Fibroblast of skin of scalp (primary cell): ENCODE data around the gene DFFB. TPM values are rescaled to one million over a fixed set of nuclear protein-coding genes. Genes with fewer than 3 reads are reported as not detected.
A peak's percentile ranks its signal among the peaks of the same experiment; 100 is the strongest.
"Not testable (repeated sequence)": the region's sequence is repeated elsewhere in the genome, so short reads cannot be mapped to it uniquely, and the experiment has no call there.

Source experiments
- DNase-seq: peaks from one replicate; pipeline ENCODE4 v3.0.0-alpha.2; 2013
- polyA plus RNA-seq, 2 experiments: library from polyadenylated mRNA; unstranded; fragments of 120-200 nt; gene quantifications; one replicate each; pipeline ENCODE4 v1.2.1, GENCODE V29; 2013; ENCODE audit not compliant: insufficient read length in 2 of 2

The DFFB gene
- polyA plus RNA-seq (2013, experiment 1 of 2; ENCODE audit: insufficient read length): 5.7 TPM
- 6.7 TPM for polyA plus RNA-seq (2013, experiment 2 of 2; ENCODE audit: insufficient read length)

DNA sequence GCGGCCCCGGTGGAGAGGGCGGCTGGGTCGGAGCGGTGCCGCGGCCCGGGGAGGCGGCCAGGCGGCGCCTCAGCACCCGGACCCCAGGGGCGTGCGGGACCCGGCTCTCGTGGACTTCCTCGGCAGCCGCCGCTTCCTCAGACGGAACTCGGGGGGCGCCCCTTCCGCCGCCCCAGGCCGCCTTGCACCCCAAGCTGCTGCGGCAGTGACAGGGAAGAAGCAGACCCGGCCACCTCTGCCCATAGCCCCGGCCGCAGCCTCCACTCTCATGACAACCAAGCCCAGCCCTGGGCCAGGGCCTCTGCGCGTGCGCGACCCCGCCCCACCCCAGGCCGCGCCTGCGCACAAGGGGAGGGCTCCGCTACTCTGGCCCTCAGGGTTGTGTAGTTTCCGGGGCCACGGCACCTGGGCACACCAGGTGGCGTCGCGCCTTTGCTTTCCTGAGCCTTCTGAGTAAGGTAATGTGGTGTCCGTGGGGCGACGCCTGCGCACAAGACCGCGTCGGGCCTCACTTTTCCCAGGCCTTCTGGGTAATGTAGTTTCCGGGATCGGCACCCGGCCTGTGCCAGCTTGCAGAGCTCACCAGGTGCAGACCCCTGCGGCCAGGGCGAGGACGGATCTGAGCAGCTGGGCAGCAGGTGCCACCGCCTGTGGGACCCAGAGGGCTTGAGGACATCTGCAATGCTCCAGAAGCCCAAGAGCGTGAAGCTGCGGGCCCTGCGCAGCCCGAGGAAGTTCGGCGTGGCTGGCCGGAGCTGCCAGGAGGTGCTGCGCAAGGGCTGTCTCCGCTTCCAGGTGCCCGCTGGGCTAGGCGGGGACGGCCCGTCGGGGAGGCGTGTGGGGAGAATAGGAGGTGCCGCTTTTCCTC is at the start of gene DFFB, which contains the start of gene CEP104:
Gene DFFB, plus strand, starts transcription at position 554 of the 868 bp plus-strand sequence. Its CDS starts 128 bp downstream, at position 682.
Gene CEP104, minus strand, starts transcription at position 289 of the 868 bp plus-strand sequence. CDS start 4,804 bp downstream, outside the sequence.
- peak; percentile 77 for DNase-seq

GRCh38 chr1:3807769-3808168 is 49.5 kb upstream of the DFFB start:
- DNase-seq: no peak

GRCh38 chr1:3809680-3810079 is 47.6 kb upstream of the DFFB start:
- no peak for DNase-seq

- not testable (repeated sequence) for DNase-seq
Observed at GRCh38 chr1:3810149-3810761, 47.0 kb upstream of the DFFB start.

DNA sequence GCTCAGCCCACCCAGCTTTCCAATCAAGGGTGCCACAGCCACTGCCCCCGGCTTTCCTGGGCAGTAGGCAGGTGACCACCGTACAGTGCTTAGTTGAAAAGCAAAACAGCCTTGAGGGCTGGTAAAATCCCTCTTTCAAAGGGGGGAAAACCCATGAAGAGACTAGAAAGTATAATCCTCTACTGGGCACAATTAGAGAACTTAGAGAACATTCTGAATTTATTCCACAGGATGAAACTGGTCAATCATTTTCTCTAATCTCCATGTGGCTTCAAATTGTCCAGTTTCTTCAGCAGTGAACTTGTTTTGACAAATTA is 45.7 kb upstream of the DFFB start:
- no peak for DNase-seq

DNA sequence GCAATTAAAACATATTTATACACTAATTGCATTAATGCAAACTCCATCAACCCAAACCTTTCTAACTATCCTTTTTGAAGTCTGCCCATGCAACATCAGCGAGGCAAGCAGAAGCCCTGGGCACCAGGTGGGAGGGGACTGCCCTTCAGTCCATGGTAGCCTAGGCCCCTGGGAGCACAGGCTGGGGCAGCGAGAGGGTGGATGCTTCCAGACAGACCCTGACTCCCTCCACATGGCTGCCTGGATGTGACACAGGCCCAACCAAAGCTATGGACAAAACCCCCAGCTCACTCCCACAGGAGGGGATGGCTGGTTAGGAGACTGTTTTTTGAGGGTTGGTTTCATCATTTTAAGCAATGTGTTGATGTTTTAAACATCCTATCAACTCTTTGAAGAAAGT is 43.2 kb upstream of the DFFB start:
- DNase-seq: no peak

- no peak for DNase-seq
Observed at GRCh38 chr1:3814771-3815561, 42.3 kb upstream of the DFFB start.

DNA sequence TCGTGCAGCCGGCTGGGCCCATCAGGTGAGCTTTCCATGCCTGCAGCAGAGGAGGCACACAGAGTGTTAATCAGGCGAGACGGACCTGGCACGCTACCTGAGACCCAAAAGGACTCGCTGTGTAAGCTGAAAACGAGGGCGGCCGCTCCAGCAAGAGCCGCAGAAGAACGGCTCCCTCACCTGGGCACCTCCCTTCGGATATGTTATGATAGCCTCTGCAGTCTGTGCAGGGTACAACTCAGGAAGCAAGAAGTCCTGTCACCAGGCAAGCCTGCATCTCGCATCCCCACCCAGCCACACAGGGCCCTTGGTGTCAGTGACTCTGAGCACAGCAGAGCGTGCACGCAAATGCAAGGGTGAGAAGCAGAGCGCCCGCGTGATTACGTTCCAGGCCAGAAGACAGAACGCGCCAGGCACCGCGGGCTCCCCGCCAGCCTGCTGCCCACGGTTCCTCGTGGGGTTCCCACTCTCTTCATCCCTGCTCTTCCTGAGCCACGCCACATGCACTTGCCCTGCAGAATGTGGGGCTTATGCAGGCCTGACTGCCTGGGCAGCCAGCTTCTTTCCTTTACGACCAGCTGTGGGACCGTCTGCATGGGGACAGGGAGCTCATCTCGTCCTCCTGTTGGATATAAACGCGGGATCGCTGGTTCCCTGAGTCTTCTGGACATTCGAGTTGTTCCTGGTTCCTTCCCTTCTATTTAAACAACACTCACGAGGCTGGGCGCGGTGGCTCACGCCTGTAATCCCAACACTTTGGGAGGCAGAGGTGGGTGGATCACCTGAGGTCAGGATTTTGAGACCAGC is 40.7 kb upstream of the DFFB start:
- no peak for DNase-seq

DNA sequence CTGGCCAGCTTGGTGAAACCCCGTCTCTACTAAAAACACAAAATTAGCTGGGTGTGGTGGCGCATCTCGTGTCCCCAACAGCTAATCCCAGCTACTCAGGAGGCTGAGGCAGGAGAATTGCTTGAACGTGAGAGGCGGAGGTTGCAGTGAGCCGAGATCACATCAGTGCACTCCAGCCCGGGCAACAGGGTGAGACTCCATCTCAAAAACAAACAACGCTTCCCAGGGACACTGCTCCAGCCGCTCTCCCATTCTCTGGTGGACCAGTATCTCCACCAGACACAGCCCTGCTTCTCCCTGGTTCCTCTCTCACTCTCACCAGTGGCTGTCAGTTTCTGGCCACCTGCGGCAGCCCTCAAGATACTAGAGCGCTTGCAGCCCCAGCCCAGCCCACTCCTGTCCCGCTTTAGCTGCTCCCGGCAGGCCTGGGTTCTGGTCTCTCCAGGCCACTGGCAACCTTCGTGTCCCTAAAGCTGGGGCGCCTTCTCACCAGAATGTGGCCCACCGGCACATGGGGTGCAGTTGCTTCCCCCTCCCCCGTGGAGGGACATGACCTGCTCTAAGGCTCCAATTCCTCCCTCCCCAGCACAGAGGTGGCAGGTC is 40.0 kb upstream of the DFFB start:
- DNase-seq: no peak

DNA sequence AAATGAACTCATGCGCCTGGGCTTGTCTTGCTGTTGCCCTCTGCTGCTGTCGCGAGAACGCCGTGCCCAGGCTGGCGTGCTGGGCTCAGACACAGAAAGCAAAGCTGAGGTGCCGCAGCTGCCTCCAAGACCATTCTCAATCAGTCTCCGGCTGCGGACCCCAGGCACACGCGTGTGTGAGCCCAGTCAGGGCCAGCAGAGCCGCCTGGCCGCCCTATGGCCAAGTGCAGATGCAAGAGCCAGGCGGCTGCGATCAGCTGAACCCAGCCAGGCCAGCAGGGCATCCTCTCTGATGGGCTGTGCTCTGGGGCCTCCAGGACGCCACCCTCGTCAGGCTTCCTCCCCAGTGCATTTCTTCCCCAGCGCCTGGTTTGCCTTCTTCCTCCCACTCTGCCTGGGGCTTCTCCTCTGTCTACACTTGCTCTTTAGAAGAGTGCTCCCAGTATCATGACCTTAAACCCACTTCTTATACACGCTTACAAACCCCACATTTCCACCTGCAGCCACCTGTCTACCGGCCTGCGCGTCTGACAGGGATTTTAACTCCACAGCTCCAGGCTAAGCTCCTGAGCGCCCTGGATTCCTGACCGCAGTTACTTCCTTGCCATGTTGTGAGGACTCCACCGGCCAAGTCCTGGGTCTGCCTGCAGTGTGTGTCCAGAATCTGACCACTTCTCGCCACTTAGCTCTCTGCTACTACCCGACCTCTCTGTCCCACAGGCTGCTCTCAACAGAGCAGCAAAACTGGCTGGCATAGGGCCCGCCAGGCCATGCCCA is 39.3 kb upstream of the DFFB start:
- DNase-seq: no peak

DNA sequence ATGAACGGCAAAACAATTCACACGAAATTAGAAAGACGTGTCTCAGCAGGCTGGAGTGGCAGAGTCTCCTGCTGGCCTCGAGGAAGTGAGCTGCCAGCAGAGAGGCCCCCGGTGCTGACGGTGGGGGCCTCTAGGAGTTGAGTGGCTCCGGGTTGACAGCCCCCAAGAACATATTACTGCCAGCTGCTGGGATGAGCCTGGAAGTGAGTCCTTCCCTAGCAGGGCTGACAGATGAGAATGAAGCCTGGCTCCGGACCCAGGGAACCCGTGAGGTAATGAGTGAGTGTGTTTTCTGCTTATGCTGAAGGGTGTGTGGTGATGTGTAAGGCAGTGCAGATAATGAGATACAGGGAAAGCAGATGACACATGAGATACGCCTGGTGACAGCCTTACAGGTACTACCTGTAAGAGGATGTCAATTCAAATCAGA is 37.5 kb upstream of the DFFB start:
- DNase-seq: peak; percentile 16

- no peak for DNase-seq
Observed at GRCh38 chr1:3820316-3820715, 37.0 kb upstream of the DFFB start.

DNA sequence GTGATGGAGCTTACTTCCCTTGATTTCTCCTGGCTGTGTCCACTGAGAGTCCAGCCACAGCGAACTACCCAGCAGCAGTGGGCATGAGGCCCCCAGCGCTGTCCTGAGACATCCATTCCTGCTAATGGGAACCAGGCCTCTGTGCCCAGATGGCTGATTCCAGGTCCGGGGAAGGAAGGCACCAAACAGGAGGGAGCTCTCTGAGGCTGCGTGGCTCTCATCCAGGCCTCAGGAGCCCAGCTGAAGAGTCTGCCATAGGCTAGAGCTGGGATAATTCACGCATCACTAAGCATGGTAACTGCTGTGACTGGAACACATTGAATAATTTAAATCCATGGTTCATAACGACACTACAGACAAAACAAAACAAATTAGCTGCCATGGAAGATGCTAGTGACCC is 36.3 kb upstream of the DFFB start:
- DNase-seq: no peak

DNA sequence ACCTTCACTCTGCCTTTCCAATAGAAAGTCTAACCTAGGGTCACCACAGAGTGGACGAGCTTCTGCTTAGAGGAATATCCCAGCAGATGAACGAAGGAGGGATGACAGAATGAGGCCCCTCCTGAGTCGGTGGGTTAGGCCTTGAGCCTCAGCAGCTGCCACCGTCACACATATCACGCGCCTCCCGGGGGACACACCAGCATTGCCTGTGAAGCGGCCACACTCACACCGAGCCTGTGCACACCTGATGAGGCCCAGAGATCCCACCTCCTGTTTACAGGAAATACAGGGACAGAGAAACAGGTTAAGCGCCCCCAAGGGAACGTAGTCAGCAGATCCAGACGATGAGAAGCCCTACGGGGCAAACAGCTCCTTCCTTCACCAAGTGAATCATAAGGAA is 35.8 kb upstream of the DFFB start:
- no peak for DNase-seq

GRCh38 chr1:3821908-3822307 is 35.4 kb upstream of the DFFB start:
- no peak for DNase-seq

- no peak for DNase-seq
Observed at GRCh38 chr1:3822421-3822820, 34.9 kb upstream of the DFFB start.

DNA sequence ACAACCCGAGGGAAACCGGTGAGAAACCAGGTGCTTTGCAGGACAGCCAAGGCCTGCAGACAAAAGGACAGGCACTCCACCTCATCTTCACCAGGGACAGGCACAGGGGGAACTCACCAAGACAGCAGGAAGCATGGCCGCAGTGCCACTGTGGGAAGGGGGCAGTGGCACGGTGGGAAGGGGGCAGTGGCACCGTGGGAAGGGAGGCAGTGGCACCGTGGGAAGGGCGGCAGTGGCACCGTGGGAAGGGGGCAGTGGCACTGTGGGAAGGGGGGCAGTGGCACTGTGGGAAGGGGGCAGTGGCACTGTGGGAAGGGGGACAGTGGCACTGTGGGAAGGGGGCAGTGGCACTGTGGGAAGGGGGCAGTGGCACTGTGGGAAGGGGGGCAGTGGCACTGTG is 32.6 kb upstream of the DFFB start:
- no peak for DNase-seq

DNA sequence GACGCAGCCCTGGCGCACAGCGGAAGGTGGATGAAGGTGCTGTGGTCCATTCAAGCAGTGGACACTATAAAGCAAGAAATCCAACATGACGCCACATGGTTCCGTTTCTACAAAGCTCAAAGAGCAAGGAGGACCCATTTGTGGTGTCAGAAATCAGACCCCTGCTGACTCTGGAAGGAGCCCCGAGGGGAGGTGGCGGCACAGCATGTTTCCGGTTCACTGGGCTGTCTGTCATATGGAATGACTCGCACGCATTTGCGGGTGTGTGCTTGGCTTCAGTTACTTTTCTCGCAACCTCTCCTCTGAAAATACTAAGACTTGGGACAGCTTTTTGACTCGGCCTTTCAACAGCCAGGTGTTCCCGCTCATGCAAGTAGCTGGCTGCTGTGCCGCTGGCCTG is 31.9 kb upstream of the DFFB start:
- no peak for DNase-seq

GRCh38 chr1:3827813-3828307 is 29.4 kb upstream of the DFFB start:
- no peak for DNase-seq

DNA sequence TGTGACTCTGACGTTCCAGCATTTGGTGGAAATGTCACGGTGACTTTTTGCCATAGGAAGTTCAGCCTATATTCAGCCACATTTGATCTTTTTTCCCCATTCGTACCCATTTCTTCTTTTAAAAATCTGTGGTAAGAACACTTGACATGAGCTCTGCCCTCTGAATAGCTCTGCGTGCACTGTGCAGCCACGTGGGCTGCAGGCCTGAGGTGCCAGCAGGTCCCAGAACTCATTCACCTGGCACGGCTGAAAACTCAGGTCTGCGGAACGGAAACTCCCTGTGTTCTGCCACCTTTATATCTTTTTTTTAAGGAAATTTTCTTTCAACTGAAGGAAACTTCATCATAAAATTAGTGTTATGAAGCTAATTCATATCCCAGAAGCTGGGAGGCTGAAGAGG is 28.9 kb upstream of the DFFB start:
- no peak for DNase-seq

DNA sequence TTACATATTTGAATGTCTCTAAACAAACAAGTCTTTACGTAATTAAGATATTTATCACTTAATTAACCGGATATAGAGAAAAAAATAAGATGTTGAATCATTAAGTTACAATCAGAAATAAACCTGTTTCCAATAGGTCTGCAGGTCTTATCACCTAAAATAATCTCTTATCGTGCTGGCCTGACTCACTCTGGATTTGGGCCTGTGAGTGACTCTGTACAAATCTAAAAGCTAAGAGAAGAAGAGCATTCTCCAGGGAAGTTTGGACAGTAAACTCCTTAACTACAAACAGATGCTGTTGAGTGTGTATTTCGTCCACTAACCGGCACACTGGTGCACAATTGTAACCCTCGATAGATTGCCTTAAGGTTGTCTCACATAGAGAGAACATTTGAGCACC is 25.6 kb upstream of the DFFB start:
- no peak for DNase-seq
